Nephron (organoid): ENCODE results near the gene LINC00237.

Source experiments
- H3K27ac Mint-ChIP-seq, 3 experiments: 2 replicates each; pipeline ENCODE4 v1.8.0; 2020; ENCODE audit warnings: mixed read lengths in 3 of 3, mild to moderate bottlenecking in 2 of 3, moderate library complexity in 1 of 3
- H3K27me3 Mint-ChIP-seq: 2 replicates; pipeline ENCODE4 v1.8.0; 2021; ENCODE audit warnings: low read depth, mild to moderate bottlenecking, moderate library complexity, mixed read lengths
- H3K36me3 Mint-ChIP-seq: 2 replicates; pipeline ENCODE4 v1.8.0; 2020; ENCODE audit warnings: low read depth, mixed read lengths
- H3K4me1 Mint-ChIP-seq: 2 replicates; pipeline ENCODE4 v1.8.0; 2020; ENCODE audit warnings: mixed read lengths
- H3K4me3 Mint-ChIP-seq, 3 experiments: 2 replicates each; pipeline ENCODE4 v1.8.0; 2020; ENCODE audit warnings: mild to moderate bottlenecking in 3 of 3, mixed read lengths in 3 of 3, moderate library complexity in 2 of 3
- H3K9me3 Mint-ChIP-seq: 2 replicates; pipeline ENCODE4 v1.8.0; 2020; ENCODE audit warnings: mixed read lengths
- TF ChIP-seq, protein P1 (sequence below), 3 experiments: fragments of 200-600 bp; sonication (generic); IDR thresholded peaks; one replicate each; pipeline ENCODE4 v1.5.0; 2021; ENCODE audit warnings: antibody characterized with exemption in 3 of 3; ENCODE audit not compliant: unreplicated experiment in 3 of 3

The LINC00237 gene

DNA sequence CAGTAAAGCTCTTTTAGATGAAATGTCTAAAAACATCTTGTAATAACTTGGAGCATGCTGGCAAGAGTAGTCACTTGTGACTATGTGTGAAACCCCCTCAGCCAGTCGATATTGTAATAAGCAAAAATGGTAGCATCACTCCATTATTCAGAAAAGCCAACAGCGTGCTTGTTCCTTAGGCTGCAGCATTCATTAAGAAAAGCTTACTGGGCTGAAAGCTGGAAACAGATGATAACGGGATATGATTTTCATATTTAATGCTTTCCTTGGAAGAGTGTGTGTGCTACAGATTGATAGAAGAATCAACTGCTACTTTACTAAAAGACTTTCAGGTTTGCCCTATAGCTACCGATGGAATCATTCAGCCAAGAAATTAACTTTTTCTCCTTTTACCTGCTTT is 40.1 kb upstream of the LINC00237 start:
- Mint-ChIP-seq H3K36me3 (peaks cover 14% of the 10 kb centered on the region), H3K27me3 (no peaks in the 10 kb centered on the region), H3K9me3 (no peaks in the 10 kb centered on the region), H3K4me3 (no peak overlapping the region), H3K27ac (no peak overlapping the region), H3K4me1 (peaks cover 2% of the 10 kb centered on the region)
- TF ChIP-seq, protein P1, sequence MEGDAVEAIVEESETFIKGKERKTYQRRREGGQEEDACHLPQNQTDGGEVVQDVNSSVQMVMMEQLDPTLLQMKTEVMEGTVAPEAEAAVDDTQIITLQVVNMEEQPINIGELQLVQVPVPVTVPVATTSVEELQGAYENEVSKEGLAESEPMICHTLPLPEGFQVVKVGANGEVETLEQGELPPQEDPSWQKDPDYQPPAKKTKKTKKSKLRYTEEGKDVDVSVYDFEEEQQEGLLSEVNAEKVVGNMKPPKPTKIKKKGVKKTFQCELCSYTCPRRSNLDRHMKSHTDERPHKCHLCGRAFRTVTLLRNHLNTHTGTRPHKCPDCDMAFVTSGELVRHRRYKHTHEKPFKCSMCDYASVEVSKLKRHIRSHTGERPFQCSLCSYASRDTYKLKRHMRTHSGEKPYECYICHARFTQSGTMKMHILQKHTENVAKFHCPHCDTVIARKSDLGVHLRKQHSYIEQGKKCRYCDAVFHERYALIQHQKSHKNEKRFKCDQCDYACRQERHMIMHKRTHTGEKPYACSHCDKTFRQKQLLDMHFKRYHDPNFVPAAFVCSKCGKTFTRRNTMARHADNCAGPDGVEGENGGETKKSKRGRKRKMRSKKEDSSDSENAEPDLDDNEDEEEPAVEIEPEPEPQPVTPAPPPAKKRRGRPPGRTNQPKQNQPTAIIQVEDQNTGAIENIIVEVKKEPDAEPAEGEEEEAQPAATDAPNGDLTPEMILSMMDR (IDR thresholded peaks at IDR 0.05; ENCODE audit: unreplicated experiment in 3 of 3) = no peak

DNA sequence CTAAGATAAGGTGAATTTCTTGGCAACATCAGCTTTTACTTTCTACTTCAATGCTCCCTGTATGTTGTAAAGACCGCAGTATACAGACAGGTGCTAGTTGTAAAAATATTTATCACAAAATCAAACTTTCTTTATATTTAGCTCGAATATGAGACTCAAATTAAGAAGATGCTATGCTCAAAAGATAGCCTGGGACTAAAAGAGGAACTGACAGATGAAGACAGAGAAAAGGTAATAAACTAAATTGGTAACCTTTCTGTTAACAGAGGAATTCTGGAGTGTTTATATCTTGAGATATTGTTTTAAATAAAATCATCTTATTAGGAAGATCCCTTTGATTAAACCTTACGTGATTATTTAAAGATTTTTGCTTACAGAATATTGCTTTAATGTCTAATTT is 39.3 kb upstream of the LINC00237 start:
- H3K4me3 Mint-ChIP-seq = no peak overlapping the region
- no peaks in the 10 kb centered on the region for H3K27me3 Mint-ChIP-seq
- H3K27ac Mint-ChIP-seq = no peak overlapping the region
- H3K9me3 Mint-ChIP-seq = no peaks in the 10 kb centered on the region
- H3K4me1 Mint-ChIP-seq = no peaks in the 10 kb centered on the region
- peaks cover 14% of the 10 kb centered on the region for H3K36me3 Mint-ChIP-seq
- TF ChIP-seq, protein P1 (IDR thresholded peaks at IDR 0.05; ENCODE audit: unreplicated experiment in 3 of 3) = no peak

DNA sequence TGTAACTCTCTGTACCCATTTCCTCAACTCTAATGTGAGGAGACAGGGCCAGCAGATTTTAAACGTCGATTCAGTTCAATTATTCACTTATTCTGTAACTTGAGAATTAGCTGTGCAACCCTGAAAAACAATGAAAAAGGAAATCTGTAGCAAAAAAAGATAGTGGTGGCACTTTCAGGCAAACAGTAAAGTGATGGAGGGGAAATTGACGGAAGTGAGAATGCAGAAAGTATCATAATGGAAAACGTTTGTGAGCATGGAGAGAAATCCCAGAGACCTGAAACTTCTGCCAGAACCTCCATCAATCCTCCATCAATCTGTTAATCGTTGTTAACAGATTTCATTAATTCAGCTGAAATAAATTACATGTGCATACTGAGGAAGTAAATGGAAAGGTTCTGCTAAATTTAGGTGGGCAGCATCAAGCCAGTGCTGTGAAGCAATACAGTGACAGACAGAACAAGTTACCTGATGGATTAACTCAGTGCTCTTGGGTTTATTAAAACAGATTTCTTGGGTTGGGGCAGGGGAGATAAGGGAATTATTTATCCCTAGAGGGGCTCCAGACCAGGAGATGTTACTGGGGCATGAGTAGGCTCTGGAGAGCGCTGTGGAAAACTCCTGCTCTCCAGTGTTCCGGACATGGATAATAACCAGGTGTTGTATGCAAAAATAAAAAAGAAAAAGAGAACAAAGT is 37.2 kb upstream of the LINC00237 start:
- H3K27ac Mint-ChIP-seq = no peak overlapping the region
- TF ChIP-seq, protein P1 (IDR thresholded peaks at IDR 0.05; ENCODE audit: unreplicated experiment in 3 of 3) = no peak
- peaks cover 12% of the 10 kb centered on the region for H3K36me3 Mint-ChIP-seq
- no peaks in the 10 kb centered on the region for H3K4me1 Mint-ChIP-seq
- no peak overlapping the region for H3K4me3 Mint-ChIP-seq
- no peaks in the 10 kb centered on the region for H3K27me3 Mint-ChIP-seq
- no peaks in the 10 kb centered on the region for H3K9me3 Mint-ChIP-seq

DNA sequence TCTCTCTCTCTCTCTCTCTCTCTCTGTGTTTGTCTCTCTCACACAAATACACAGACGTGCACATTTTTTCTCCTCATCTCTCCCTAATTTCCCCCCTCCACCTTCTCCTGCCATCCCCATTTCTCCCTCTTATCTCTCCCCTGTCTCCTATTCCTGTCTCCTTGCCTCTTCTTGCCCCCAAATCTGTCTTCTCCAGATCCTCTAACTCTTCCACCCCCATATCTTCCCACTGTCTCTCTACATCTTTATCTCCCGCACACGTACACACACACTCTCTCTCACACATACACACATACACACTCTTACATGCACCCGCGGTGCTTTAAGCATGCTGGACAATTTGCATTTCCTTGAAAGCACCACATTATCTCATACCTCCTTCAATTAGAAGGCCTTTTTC is 35.7 kb upstream of the LINC00237 start:
- TF ChIP-seq, protein P1 (IDR thresholded peaks at IDR 0.05; ENCODE audit: unreplicated experiment in 3 of 3) = no peak
- no peak overlapping the region for H3K27ac Mint-ChIP-seq
- H3K27me3 Mint-ChIP-seq = no peaks in the 10 kb centered on the region
- no peaks in the 10 kb centered on the region for H3K9me3 Mint-ChIP-seq
- H3K4me3 Mint-ChIP-seq = no peak overlapping the region
- peaks cover 13% of the 10 kb centered on the region for H3K36me3 Mint-ChIP-seq
- no peaks in the 10 kb centered on the region for H3K4me1 Mint-ChIP-seq

DNA sequence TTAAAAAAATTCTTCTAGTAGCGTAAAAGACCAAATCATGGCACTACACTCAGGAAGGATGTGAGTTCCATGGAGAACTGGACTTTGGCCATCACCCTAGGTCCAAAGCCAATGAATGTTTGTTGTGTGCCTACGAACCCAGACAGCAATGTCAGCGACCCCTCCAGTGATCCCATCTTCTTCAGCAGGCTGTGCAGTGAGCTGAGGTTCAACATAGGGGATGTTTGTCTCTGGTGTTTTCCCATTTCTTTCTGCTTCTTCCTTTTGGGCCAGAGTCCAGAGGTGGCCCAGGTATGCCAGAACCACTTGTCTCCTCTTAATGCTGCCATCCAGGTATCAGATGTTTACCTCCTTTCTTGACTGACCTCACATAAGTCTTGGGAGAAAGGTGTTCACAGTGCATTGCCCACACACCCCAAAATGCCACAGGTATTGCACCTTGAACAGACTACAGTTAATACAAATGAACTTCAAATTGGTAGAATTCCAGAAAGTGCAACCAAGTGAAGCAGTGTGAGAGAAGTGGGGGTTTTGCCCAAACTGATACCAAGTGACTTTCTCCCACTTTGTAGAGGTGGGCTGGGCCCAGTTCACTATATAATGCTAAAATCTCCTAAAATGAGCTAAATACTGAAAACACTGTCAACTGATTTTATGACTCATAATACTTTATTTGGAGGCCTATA is 33.9 kb upstream of the LINC00237 start:
- H3K9me3 Mint-ChIP-seq = no peaks in the 10 kb centered on the region

More for the DNA sequence above, 33.9 kb upstream of the LINC00237 start:
- TF ChIP-seq, protein P1 (IDR thresholded peaks at IDR 0.05; ENCODE audit: unreplicated experiment in 3 of 3) = no peak
- H3K27ac Mint-ChIP-seq = no peak overlapping the region
- H3K4me1 Mint-ChIP-seq = no peaks in the 10 kb centered on the region
- H3K4me3 Mint-ChIP-seq = no peak overlapping the region
- H3K36me3 Mint-ChIP-seq = peaks cover 13% of the 10 kb centered on the region
- no peaks in the 10 kb centered on the region for H3K27me3 Mint-ChIP-seq
